ENCODE results near the gene MIDN. TPM values are rescaled to one million over a fixed set of nuclear protein-coding genes. Genes with fewer than 3 reads are reported as not detected.
A peak's percentile ranks its signal among the peaks of the same experiment; 100 is the strongest.

MIDN gene
- total and polyA plus RNA-seq, 2 donors, result 12.2 to 64.3 TPM

DNA sequence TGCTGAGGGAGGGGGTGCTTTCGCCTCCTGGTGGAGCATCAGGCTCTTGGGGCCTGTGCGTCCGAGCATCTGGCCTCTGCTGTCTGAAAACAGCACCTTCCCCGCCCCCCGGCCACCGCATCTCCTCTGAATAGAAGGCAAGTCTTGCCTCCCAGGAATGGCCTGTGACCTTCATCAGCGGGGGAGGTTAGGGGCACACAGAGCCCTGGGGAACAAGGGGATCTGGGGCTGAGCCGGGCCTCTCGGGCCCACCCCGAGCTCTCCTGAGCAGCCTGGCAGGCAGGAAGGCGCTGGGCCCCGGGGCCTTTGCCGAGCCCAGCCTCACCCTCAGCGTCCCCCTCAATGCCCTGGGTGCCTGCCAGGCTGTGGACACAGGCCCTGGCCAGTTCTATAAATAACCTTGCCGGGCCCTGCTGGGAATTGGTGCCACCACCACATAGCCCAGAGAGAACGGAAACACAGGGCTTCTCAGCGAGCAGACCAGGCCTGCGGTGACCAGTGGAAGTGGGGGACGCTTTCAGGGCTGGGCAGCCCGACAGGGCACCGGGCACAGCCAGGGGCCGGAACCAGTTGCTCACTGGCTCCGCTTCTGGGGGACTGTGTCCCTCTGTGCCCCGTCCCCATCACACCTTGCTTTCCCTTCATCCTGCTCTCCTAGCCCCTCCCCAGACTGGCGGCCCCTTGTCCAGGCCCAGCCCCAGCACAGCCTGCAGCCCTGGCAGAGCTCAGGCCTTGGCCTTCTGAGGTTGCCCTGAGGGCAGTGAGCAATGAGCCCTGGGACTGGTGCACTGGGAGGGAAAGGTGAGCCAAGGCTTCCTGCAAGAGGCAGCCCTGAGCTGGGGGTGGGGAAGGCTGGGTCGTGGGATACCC, 33.3 kb upstream of the MIDN start:
- WGBS, result 59% methylated on average over 26 of the region's 26 CpGs
- H3K36me3 ChIP-seq (ENCODE audit: insufficient read depth), result no peaks in the 10 kb centered on the region
- DNase-seq (ENCODE audit: extremely low spot score), result no peak
- H3K4me1 ChIP-seq (ENCODE audit: insufficient read depth), result peaks cover 1% of the 10 kb centered on the region
- H3K27ac ChIP-seq (ENCODE audit: low read depth), result peak overlapping the region; percentile 59
- no peak overlapping the region for H3K4me3 ChIP-seq (ENCODE audit: low read depth, low read length)

DNA sequence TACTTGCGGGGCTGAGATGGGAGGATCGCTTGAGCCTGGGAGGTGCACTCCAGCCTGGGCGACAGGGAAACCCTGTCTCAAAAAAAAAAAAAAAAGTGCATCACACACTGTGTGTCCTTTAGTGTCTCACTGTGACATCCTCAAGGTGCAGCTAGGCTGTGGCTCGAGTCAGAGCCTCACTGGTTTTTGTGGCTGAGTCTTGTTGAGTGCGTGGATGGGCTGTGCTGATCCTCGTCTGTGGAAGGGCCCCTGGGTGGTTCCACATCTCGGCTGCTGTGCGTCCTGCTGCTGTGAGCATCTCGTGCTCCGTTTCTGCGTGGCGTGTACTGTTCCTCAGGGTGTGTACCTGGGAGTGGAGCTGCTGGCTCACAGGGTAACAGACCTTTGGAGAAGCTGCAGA, 31.6 kb upstream of the MIDN start:
- no peak overlapping the region for H3K4me3 ChIP-seq (ENCODE audit: low read depth, low read length)
- no peak overlapping the region for H3K27ac ChIP-seq (ENCODE audit: low read depth)
- peaks cover 1% of the 10 kb centered on the region for H3K4me1 ChIP-seq (ENCODE audit: insufficient read depth)
- peaks cover 3% of the 10 kb centered on the region for H3K36me3 ChIP-seq (ENCODE audit: insufficient read depth)
- no peak for DNase-seq (ENCODE audit: extremely low spot score)
- WGBS, result 85% methylated on average over 12 of the region's 12 CpGs

DNA sequence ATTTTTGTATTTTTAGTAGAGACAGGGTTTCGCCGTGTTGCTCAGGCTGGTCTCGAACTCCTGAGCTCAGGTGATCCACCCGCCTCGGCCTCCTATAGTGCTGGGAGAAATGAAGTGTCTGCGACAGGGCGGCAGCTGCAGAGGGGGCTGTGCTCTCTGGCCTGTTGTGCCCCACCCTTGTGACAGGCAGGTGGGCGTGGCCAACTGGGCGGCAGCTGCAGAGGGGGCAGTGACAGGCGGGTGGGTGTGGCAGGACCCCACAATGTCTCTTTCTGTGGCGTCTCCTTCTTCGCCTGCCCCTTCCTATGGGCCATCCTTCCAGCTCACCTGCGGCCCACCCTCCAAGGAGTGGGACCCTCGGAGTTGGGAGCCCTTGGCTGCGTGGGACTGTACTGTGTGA, 31.0 kb upstream of the MIDN start:
- Histone ChIP-seq H3K4me1 (ENCODE audit: insufficient read depth) (peaks cover 1% of the 10 kb centered on the region), H3K27ac (ENCODE audit: low read depth) (no peak overlapping the region), H3K4me3 (ENCODE audit: low read depth, low read length) (no peak overlapping the region), H3K36me3 (ENCODE audit: insufficient read depth) (peaks cover 3% of the 10 kb centered on the region)
- WGBS, result 81% methylated on average over 15 of the region's 15 CpGs
- DNase-seq (ENCODE audit: extremely low spot score), result no peak

DNA sequence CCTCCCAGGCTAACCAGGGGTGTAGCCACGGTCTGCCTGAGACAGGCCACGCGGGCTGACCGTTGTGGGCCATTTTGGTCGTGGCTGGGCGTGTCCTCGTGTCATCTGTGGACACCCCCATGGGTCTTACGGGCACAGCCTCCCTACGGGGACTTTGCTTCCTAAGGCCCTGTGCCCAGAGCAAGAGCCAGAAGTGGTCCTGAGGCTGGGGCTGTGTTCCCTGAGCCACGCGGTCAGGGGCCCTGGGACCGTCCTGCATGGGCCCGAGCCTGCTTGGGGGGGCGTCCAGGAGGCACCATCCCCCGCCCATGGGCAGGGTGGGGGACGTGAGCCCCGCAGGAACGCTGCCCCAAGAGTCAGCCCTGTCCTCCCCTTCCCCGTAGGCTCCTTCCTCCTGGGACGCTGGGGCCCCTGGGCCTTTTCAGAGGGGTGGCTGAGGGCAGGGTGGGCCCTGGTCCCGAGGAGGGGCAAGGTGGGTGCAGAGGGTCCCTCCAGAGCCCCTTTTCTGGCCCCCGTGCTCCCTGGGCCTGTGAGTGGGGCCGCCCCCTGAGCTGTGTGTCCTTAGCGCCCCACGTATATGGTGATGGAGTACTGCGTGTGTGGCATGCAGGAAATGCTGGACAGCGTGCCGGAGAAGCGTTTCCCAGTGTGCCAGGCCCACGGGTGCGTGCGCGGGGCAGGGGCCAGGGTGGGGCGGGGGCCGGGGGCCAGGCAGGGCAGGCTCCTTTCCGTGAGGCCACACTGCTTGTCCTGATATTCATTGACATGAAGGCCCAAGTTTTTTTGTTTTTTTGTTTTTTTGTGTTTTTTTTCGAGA, 29.4 kb upstream of the MIDN start:
- H3K4me1 ChIP-seq (ENCODE audit: insufficient read depth), result peaks cover under 1% of the 10 kb centered on the region
- no peak overlapping the region for H3K27ac ChIP-seq (ENCODE audit: low read depth)
- WGBS, result 90% methylated on average over 37 of the region's 37 CpGs
- DNase-seq (ENCODE audit: extremely low spot score), result no peak
- no peak overlapping the region for H3K4me3 ChIP-seq (ENCODE audit: low read depth, low read length)
- H3K36me3 ChIP-seq (ENCODE audit: insufficient read depth), result peaks cover 3% of the 10 kb centered on the region

DNA sequence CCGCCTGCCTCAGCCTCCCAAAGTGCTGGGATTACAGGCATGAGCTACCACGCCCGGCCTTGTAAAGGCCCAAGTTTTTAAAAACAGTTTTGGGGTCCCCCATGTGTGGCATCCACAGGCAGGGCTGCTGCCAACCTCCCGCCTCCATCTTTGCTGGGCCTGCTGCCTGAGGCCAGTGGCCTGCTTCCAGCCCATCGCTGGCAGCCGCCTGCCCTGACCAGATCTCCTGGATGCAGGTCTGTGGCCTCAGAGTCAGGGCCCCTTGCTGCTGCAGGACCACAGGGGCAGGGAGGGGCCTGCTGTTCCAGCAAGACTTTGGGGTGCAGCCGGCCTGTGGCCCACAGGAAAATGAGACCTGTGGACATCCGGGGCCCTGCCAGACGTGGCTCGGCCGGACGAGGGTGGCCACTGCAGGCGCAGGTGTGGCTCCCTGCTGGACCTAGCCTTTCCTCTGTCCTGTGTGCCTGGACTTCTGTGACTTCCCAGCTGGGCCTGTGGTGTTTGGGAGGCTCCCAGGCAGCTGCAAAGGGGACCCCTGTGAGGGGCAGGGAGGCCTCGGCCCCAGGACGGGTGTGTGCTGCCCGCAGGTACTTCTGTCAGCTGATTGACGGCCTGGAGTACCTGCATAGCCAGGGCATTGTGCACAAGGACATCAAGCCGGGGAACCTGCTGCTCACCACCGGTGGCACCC, 28.5 kb upstream of the MIDN start:
- H3K36me3 ChIP-seq (ENCODE audit: insufficient read depth), result peaks cover 3% of the 10 kb centered on the region
- H3K4me3 ChIP-seq (ENCODE audit: low read depth, low read length), result no peak overlapping the region
- 92% methylated on average over 19 of the region's 19 CpGs for WGBS
- DNase-seq (ENCODE audit: extremely low spot score), result no peak
- H3K4me1 ChIP-seq (ENCODE audit: insufficient read depth), result no peaks in the 10 kb centered on the region
- H3K27ac ChIP-seq (ENCODE audit: low read depth), result no peak overlapping the region

DNA sequence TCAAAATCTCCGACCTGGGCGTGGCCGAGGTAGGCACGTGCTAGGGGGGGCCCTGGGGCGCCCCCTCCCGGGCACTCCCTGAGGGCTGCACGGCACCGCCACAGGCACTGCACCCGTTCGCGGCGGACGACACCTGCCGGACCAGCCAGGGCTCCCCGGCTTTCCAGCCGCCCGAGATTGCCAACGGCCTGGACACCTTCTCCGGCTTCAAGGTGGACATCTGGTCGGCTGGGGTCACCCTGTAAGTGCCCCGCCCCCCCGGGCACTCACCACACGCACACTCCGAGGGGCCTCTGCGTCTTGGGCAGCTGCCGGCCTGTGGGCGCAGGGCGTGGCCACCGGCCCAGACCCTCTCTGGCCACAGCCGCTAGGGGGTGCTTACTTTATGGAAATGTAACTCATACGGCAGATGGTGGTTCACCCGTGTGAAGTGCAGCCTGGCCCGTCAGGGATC, 27.9 kb upstream of the MIDN start:
- DNase-seq (ENCODE audit: extremely low spot score), result no peak
- H3K36me3 ChIP-seq (ENCODE audit: insufficient read depth), result peaks cover 3% of the 10 kb centered on the region
- no peak overlapping the region for H3K27ac ChIP-seq (ENCODE audit: low read depth)
- H3K4me1 ChIP-seq (ENCODE audit: insufficient read depth), result no peaks in the 10 kb centered on the region
- no peak overlapping the region for H3K4me3 ChIP-seq (ENCODE audit: low read depth, low read length)
- WGBS, result 86% methylated on average over 33 of the region's 33 CpGs

DNA sequence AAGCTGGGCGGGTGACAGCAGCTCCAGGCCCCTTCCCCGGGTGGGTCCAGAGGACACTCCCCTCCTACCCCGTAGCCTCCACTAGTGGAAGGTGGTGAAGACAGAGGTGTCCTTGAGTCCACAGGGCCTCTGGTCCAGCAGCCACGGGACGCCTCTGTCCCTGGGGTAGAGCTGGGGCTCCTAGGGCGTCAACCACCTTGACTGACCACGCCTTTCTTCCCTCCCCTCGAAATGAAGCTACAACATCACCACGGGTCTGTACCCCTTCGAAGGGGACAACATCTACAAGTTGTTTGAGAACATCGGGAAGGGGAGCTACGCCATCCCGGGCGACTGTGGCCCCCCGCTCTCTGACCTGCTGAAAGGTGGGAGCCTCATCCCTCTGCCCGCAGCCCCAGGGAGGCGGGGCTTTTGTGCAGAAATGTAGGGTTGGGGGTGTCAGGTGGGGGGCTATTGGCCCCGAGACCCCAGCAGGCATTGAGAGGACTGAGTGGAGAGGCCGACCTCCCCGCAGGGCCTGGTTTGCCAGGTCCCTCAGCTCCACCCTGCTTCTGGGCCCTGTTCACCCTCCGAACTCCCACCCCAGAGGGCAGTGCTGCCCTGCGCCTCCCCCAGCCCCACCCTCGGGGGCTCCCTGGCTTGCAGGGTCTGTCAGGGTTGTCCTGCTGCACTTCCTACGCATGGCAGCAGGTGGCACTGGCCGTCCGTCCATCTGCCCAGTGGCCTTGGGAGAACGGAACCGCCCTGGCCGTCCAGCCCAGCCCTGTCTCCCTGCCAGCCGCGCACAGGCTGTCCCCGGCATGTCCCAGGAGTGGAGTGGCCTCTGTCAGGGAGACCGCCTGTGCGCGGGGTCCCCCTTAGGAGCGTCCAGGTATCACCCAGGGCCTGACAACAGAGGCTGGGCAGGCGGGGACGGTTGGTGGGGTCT, 27.1 kb upstream of the MIDN start:
- Histone ChIP-seq H3K36me3 (ENCODE audit: insufficient read depth) (peaks cover 3% of the 10 kb centered on the region), H3K4me1 (ENCODE audit: insufficient read depth) (no peaks in the 10 kb centered on the region)
- no peak for DNase-seq (ENCODE audit: extremely low spot score)

DNA sequence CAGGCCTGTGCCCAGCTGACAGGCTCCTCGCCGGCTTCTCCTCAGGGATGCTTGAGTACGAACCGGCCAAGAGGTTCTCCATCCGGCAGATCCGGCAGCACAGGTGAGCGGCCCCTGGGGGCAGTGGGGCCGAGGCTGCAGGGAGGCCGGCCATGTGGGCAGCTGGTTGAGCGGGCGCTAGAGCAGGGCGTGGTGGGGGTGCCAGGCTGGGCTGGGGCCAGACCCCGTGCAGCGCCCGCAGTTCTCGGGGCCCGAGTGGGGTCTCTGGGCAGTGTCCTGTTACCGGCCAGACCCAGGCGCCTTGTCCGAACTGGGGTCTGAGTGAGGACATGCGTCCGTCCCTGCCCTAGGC, 26.5 kb upstream of the MIDN start:
- no peak overlapping the region for H3K27ac ChIP-seq (ENCODE audit: low read depth)
- peaks cover 6% of the 10 kb centered on the region for H3K36me3 ChIP-seq (ENCODE audit: insufficient read depth)
- H3K4me3 ChIP-seq (ENCODE audit: low read depth, low read length), result no peak overlapping the region
- 88% methylated on average over 22 of the region's 22 CpGs for WGBS
- DNase-seq (ENCODE audit: extremely low spot score), result no peak
- no peaks in the 10 kb centered on the region for H3K4me1 ChIP-seq (ENCODE audit: insufficient read depth)

More for the DNA sequence above, 27.1 kb upstream of the MIDN start:
- Histone ChIP-seq H3K4me3 (ENCODE audit: low read depth, low read length) (no peak overlapping the region), H3K27ac (ENCODE audit: low read depth) (no peak overlapping the region)
- 67% methylated on average over 38 of the region's 38 CpGs for WGBS

DNA sequence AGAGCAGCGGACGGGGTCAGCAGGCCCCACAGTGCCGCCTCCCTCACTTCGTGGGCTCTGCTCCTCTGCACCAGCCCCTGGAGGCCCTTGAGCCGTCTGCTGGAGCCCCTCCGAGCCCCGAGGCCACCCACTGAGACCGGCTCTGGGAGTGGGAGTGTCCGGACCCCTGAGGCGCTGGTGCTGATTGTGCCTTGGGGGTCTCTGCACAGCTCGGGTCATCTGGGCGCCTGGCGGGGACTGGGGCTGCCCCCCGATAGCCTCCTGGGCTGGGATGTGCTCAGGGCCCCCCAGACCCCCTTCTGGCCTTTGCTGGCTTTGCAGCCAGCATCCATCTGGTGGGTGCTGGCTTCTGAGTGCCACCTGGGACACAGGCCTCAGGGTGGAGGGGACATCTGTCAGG, 26.0 kb upstream of the MIDN start:
- DNase-seq (ENCODE audit: extremely low spot score), result no peak
- Histone ChIP-seq H3K27ac (ENCODE audit: low read depth) (no peak overlapping the region), H3K4me1 (ENCODE audit: insufficient read depth) (no peaks in the 10 kb centered on the region), H3K36me3 (ENCODE audit: insufficient read depth) (peaks cover 6% of the 10 kb centered on the region), H3K4me3 (ENCODE audit: low read depth, low read length) (no peak overlapping the region)
- WGBS, result 84% methylated on average over 14 of the region's 14 CpGs

DNA sequence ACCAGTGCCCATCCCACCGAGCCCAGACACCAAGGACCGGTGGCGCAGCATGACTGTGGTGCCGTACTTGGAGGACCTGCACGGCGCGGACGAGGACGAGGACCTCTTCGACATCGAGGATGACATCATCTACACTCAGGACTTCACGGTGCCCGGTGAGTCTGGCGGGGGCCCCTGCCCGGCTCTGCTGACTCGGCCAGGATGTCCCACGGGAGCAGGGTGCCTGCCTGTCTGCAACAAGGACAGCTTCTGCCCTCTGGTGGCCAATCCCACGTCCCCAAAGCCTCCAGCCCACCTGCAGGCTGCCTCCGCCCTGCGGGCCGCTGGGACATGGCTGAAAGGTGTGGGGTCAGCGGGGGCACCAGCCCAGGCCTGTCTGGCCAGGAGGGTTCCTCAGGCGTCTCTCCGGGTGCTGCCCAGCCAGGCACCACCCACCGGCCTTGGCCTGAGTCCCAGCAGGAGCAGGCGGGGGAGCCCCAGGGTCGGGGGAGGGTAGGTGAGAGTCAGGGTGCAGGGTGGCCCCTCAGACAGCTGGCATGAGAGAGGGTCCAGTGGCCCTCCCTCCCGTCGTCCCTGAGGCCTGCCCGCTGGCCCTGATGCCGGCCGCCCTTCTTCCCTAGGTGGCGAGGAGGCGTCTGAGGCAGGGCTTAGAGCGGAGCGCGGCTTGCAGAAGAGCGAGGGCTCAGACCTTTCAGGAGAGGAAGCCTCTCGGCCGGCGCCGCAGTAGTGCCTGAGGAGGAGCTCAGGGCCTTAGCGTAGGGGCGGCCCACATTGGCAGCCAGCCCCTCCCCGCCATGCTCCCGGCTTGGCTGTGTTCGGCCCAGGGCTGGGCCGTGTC, 25.1 kb upstream of the MIDN start:
- DNase-seq (ENCODE audit: extremely low spot score), result no peak
- Histone ChIP-seq H3K36me3 (ENCODE audit: insufficient read depth) (peaks cover 10% of the 10 kb centered on the region), H3K27ac (ENCODE audit: low read depth) (no peak overlapping the region), H3K4me3 (ENCODE audit: low read depth, low read length) (no peak overlapping the region), H3K4me1 (ENCODE audit: insufficient read depth) (no peaks in the 10 kb centered on the region)
- 73% methylated on average over 48 of the region's 48 CpGs for WGBS

DNA sequence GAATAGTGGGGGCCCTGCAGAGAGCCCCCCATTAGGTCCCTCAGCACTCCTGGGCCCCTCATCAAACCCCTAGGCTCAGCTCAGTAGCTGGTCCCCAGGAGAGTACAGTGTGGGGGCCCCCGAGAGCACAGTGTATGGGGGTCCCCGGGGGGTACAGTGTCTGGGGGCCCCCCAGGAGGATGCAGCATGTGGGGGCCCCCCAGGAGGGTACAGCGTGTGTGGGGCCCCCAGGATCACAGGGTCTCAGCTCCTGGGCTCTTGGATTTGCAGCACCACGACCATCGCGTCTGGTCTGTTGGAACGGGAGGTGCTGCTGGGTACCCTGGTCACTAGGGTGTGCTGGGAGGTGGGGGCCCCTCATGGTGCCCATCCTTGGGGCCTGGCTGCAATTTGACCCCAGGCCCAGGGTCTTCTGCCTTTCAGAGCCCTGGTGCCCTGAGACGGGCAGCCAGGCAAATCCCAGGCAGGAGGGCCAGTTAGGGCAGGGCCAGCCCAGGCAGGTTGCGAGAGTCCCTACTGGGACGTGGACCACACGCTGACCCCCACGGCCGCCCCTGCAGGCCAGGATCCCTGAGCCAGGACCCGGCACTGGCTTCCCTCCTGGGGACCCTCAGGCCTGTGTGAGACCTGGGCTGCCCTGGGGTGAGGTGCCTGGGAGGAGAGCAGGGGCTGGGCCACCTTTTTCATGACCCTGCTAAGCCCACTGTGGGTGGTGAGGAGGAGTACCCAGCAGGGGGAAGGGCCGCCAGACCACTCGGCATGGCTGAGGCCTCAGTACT, 24.1 kb upstream of the MIDN start:
- DNase-seq (ENCODE audit: extremely low spot score), result no peak
- 90% methylated on average over 16 of the region's 16 CpGs for WGBS
- Histone ChIP-seq H3K36me3 (ENCODE audit: insufficient read depth) (peaks cover 10% of the 10 kb centered on the region), H3K4me3 (ENCODE audit: low read depth, low read length) (no peak overlapping the region), H3K4me1 (ENCODE audit: insufficient read depth) (no peaks in the 10 kb centered on the region), H3K27ac (ENCODE audit: low read depth) (no peak overlapping the region)

DNA sequence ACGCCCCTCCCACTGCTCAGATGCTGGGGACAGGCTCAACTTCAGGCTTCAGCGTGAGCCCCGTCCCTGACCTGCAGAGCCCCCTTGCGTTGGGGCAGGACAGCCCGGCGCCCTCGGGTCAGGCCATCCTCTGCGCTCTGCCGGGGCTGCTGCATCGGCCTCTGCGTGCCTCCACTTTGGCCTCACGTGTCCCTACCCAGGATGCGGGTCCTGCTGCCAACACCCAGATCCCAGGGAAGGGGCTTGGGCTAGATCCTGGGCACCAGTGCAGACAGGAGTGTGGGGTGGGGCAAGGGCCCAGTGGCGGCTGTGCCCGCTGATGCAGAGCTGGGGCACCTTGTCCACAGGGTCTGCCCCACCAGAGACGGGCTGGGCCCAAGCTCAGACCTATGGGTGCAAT, 23.5 kb upstream of the MIDN start:
- WGBS, result 88% methylated on average over 16 of the region's 16 CpGs
- H3K27ac ChIP-seq (ENCODE audit: low read depth), result no peak overlapping the region
- peaks cover 10% of the 10 kb centered on the region for H3K36me3 ChIP-seq (ENCODE audit: insufficient read depth)

More for the DNA sequence above, 23.5 kb upstream of the MIDN start:
- H3K4me3 ChIP-seq (ENCODE audit: low read depth, low read length), result no peak overlapping the region
- no peak for DNase-seq (ENCODE audit: extremely low spot score)
- H3K4me1 ChIP-seq (ENCODE audit: insufficient read depth), result no peaks in the 10 kb centered on the region

Data from urinary bladder (tissue), 4 donors.